Mesenteric fat pad (tissue), 1 donor: ENCODE results near the gene JAK3. TPM values are rescaled to one million over a fixed set of nuclear protein-coding genes. Genes with fewer than 3 reads are reported as not detected.

Experiments
- DNase-seq: peaks from one replicate; pipeline ENCODE4 v3.0.0-alpha.2; 2020; ENCODE audit warnings: low spot score
- total RNA-seq: library from RNA; stranded (reverse); fragmentation: NEBNext Ultra II Directional; extraction: Animal tissue kit (Norgen Biotek cat#: 25700); gene quantifications from one replicate; pipeline ENCODE4 v1.2.1, GENCODE V29; 2021
- donor health status: DM: yes; HTN: yes; CAD: no.

Gene JAK3
- total RNA-seq, 1 donor from 2014 or later: 20.1 TPM

GRCh38 chr19:17841810-17842662 lies 5.7 kb downstream of the JAK3 start:
- no peak for DNase-seq

DNA sequence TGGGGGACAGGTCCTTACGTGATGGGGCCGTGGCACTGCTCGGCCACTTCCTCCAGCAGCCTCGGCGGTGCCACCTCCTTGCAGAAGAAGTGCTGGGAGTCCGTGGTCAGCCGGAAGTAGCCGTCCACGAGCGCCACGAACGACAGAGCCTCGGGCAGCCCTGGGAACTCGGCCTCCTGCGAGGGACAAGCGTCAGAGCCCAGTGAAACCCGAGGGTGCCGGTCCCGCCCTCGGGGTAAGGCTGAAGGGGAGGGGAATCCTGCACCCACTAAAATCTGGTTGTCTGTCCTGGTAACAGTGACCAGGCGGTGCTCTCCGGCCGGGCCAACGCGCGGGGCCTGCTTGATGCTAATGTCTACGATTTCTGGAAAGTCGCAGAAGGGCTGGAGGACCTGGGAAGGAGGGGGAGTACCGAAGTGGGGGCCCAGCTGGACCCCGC lies 6.4 kb downstream of the JAK3 start:
- no peak for DNase-seq

DNA sequence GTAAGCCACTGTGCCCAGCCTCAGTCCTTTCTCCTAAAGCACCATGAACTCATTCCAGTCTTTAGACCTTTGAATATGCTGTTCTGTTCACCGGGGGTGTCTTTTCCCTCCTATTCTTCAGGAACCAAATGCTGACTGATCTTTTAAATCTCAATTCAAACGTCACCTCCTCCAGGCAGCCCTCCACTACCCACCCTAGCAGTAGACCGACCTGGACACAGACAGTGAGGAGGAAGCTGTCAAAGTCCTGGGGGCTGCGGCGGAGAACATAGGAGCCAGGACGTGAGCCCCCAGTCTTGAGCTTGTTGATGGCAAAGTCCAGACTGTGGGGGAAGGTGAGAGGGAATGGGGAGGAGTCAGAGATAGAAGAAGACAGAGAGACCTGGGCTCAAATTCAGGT lies 7.8 kb downstream of the JAK3 start:
- DNase-seq: no peak

DNA sequence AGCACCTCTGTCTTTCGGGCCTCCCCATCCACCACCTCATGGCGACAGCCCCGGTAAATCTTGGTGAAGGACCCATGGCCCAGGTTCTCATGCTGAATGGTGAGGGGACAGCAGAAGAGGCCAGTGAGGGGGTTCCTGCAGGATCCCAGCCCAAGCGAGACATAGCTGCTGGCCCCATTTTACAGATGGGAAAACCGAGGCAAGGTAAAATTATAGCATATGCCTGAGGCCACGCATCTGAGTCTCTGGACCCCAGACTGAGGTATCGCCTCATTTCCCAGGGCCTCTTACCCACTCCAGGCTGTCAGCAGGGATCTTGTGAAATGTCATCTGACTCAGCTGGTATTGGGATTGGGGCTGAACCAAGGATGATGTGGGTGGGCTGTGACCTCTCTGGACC lies 9.8 kb downstream of the JAK3 start:
- DNase-seq: no peak

DNA sequence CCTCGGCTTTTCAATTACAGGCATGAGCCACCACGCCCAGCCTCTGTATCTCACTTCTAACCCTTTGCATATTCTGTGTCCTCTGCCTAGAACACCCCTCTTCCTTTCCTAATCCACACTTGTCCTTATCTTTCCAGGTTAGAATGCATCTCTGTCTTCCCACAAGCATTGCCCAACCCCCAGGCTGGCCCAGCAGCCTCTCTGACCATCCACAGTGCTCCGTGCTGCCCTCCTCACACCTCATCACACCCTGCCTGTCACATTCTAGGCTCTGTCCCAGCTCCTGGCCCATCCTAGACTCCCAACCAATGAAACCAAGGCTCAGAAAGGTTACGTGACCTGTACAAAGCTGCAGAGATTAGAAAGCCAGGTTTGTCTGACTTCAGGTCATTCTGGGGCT lies 11.3 kb downstream of the JAK3 start:
- no peak for DNase-seq

GRCh38 chr19:17835182-17836006 lies 12.4 kb downstream of the JAK3 start:
- DNase-seq: no peak

DNA sequence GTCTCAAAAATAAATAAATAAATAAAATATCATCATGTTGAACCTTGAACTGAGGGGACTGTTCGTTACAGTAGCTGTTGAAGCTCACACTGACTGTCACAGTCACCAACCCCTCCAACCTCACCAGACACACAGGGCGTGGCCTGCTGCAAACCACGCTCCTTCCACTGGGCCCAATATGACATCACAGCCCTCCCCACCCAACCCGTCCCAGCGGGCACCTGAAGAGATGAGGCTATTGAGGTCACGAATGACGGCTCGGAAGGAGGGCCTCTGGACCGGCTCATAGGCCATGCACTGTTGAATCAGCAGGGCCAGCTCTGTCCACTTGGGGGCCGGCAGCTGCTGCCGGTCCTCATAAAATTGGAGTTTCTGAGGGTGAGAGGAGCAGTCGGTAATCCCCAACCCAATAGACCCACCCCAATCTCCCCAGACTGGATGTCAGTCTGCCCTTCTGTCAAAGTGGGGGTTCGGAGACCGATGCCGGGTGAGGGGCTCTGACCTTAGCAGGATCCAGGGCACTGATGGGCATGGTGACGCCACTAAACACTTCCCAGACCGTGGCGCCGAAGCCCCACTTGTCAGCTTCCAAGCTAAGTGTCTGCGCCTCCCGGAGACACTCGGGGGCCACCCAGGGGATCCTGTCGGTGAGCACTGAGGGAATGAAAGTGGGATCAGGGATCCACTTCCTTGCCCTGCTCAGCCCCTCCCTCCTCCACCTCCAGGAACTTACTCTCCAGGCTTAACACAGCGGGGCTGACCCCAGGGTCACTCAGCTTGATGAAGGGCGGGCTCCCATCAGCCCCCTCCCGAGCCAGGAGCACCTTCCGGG lies 13.2 kb downstream of the JAK3 start:
- DNase-seq: no peak

DNA sequence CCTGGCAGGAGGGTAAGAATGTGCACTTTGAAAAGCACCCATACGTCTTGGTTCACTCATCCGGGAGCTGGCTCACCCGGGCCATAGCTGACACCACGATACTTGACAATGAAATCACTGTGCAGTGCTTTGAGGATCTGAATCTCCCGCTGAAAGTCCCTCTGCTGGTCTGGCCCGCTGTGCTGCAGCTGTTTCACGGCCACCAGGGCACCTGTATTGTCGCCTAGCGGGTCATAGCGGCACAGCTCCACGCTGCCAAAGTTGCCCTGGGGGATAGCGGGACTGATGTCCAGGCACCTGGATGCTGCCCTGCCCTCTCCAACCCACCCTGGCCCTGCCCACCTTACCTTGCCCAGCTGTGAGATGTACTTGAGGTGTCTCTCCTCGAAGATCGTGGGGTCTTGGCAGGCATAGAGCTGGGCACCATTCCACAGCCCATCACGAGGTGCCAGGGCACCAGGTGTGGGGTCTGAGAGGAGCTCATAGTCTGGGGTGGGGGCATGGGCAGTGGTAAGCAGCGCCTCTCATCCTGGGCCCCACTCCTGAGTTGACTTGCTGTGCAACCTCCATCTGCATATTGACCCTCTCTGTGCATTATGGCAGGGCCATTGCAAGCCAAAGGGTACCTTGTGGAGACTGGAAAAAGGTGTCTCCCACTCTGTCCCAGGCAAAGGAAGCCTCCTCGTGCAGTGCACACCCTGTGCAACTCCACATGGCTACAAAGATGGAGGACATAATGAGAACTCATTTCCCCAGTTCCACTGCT lies 15.2 kb downstream of the JAK3 start:
- no peak for DNase-seq

GRCh38 chr19:17831419-17831888 lies 16.3 kb downstream of the JAK3 start:
- DNase-seq: no peak

DNA sequence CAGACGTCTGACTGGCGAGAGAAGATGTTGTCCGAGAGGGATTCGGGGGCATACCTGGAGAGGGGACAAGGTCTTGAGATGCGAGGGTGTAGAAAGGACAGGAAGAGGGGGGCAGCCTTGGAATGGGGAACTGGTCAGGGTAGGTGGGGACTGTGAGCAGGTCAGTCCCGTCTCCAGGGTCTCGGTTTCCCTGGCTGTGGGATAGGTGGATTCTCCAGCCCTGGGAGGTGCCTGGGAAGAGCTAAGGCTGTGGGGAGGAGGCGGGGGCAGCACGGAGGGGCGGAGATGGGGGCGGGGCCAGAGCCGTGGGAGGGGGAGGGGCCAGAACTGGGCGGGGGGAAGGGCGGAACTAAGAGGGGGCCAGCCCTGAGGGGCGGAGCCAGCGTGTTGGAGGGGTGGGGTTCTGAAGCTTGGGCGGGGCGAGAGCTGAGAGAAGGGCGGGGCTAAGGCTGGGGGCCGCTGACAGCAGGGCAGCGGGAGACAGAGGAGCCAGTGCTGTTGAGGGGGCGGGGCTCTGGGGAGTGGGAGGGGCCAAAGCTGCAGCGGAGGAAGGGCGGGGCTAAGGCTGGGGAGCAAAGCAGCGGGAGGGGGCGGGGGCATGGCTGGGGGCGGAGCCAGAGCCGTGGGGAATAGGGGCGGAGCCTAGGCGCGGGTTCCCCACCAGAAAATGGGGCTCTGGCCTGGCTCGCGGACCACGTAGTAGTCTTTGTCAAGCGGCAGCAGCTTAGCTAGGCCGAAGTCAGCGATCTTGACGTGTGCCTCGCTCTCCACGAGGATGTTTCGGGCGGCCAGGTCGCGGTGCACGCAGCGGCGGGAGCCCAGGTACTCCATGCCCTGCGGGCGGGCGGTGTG lies 17.0 kb downstream of the JAK3 start:
- DNase-seq: no peak

DNA sequence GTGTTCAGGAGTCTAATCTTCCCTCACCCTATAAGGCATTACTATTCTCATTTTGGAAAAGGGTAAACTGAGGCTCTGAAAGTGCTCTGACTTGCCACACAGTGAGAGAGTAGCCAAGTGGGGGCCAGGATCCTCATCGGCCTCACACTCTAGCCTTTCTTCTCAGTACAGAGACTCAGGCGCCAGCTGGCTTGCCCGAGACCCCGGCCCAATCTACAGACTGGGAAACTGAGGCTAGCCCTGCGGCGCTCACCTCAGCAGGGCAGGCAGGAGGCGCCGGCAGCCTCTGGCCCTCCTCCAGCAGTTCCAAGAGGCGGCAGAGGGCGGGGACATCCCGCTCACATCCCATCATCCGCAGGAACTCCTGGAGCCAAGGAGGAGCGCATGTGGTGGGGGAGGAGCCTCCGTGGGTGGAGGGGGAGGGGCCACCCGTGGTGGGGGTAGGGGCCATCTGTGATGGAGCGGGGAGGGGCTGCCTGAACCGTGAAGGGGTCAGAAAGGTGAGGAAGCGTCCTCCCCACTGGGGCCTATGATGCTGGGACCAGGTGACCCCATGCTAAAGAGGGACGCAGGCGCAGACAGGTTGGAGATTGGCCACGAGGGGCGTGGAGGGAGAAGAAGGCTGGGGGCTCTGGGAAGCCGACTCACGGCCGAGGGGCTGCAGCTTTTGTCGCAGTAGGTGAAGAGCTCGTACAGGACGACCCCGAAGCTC lies 17.8 kb downstream of the JAK3 start:
- DNase-seq: no peak

- no peak for DNase-seq
Measured at GRCh38 chr19:17826508-17827056, 21.2 kb downstream of the JAK3 start.

DNA sequence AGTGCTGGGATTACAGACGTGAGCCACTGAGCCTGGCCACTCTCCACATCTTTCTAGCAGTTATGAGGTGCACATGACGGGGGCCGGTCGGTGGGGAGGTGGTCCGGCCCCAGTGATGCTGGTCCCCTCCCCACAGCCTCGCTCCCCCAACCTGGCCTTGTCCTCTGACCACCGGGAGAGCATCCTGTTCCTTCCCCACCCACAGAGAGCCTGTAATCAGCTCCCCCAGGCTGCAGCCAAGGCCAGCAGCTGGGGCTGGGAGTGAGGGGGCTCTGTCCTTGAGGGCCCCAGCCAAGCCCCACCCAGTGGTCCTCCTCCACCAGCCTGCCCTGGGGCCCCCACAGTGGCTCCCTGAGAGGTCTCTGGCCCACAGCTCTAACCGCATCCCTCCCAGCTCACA lies 23.4 kb downstream of the JAK3 start:
- no peak for DNase-seq

DNA sequence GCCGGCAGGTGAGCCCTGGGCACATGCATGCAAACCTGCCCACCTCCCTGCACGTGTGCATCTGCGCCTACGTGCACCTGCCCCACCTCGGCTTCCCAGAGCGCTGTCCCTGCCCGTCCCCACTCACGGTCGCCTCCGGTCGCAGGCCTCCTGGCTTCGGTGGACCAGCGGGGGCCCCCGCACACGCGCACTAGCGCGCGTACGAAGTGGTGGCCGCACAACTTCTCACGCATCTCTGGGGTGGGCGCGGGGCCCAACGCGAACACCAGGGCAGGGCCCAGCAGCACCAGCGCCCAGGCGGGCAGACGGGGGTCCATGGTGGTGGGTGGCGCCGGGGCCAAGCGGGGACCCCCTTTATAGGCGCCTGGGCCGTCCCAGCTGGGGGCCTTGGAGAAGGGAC lies 26.6 kb downstream of the JAK3 start, which contains the start of gene INSL3:
INSL3 (minus strand) TSS at position 330 of the 400 bp plus-strand sequence; CDS start at position 317, 13 bp downstream.
- DNase-seq: no peak

DNA sequence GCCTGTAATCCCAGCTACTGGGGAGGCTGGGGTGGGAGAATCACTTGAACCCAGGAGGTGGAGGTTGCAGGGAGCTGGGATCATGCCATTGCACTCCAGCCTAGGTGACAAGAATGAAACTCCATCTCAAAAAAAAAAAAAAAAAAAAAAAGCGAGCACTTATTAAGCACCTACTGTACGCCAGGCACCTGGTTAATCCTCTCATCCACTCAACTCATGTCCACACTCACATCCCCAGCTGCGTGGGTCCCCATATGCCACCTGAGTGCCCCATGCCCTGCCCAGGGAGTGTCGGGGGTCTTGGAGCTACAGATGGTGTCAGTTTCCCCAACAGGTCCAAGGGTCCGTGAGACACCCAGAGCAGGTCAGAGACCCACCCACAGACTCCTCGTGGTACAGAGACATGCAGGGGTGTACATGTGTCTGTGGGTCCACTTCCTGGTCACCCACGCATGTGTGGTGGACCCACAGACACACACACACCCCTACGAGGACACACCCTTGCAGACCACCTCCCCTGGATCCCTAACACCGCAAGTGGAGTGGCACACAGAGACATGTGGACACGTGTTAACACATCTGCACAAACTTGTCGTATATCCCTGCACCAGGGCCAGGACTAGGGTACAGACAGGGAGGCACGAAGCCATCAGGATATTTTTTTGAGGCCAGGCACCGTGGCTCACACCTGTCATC lies 30.0 kb downstream of the JAK3 start:
- DNase-seq: no peak

- DNase-seq: no peak
Measured at GRCh38 chr19:17812099-17812498, 35.7 kb downstream of the JAK3 start.

DNA sequence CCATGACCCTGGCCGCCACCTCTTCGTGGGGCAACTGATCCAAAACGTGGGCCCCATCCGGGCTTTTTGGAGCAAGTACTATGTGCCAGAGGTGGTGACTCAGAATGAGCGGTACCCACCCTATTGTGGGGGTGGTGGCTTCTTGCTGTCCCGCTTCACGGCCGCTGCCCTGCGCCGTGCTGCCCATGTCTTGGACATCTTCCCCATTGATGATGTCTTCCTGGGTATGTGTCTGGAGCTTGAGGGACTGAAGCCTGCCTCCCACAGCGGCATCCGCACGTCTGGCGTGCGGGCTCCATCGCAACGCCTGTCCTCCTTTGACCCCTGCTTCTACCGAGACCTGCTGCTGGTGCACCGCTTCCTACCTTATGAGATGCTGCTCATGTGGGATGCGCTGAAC lies 36.1 kb downstream of the JAK3 start:
- no peak for DNase-seq

GRCh38 chr19:17811103-17811502 lies 36.7 kb downstream of the JAK3 start:
- no peak for DNase-seq
